NCI-H2029 (cell line): ENCODE results near the gene RRAGD.

Experiments
- DNase-seq: peaks from one replicate; lab custom pipeline; 2025; lab: John Stamatoyannopoulos, UW

Gene RRAGD, protein sequence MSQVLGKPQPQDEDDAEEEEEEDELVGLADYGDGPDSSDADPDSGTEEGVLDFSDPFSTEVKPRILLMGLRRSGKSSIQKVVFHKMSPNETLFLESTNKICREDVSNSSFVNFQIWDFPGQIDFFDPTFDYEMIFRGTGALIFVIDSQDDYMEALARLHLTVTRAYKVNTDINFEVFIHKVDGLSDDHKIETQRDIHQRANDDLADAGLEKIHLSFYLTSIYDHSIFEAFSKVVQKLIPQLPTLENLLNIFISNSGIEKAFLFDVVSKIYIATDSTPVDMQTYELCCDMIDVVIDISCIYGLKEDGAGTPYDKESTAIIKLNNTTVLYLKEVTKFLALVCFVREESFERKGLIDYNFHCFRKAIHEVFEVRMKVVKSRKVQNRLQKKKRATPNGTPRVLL

GRCh38 chr6:89412071-89413005 is at the start of gene RRAGD:
TSS of gene RRAGD (minus strand) at chr6:89412273. CDS start at chr6:89411993, 280 bp downstream.
- DNase-seq = peak; percentile 76

GRCh38 chr6:89460713-89461112 is 48.6 kb upstream of the RRAGD start:
- DNase-seq = no peak

GRCh38 chr6:89459501-89459900 is 47.4 kb upstream of the RRAGD start:
- no peak for DNase-seq

DNA sequence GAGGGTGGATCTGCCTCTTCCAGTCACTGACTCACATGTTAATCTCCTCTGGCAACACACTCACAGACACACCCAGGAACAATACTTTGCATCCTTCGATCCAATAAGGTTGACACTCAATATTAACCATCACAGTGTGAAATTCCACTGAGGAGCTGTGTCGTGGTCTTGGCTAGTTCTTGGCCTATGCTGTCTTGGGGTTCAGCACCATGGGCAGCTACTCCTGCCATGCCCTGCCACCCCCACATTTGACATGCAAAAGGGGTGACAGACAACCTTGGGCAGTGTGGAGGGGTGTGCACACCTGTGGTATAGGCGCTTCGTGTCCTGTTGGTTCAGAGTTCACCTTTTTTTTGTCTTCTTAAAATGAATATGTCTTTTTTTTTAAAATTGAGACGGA is 46.6 kb upstream of the RRAGD start:
- no peak for DNase-seq

GRCh38 chr6:89454300-89454699 is 42.2 kb upstream of the RRAGD start:
- DNase-seq = no peak

DNA sequence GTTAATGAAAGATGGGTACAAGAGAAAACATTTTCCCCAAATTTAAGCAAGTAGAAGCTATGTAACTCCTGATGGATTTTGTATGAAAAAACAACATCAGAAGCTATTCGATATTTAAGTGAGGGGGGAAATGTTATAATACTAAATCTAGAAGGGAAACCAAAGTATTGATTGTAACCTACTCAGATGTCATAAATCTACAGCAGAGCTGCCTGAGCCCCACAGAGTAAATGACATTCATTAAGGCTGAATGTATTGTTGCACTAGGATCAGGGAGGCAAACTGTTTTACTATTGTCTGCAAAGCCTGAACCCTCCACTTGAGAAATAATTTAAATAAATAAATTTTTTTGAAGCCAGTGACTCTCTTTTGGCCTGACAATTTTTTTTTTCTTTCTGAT is 40.2 kb upstream of the RRAGD start:
- DNase-seq = no peak

GRCh38 chr6:89449193-89449592 is 37.1 kb upstream of the RRAGD start:
- no peak for DNase-seq

DNA sequence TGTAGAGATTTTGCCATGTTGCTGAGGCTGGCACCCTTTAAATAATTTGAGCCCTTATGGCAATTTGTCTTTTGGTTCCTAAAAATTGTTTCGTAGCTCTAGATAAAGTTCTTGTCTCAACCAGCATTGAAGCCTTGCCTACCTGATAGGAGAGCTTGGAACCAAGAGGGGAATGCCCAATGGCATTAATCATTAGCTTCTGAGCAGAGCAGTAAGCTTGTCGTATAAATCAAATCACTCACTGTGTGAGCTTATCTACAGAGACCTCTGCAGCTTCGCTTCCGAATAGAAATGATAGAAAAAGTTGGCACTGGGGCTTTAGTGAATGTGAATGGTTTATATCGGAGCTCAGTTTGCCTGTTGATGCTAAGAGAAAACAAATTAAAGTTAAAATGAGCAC is 31.6 kb upstream of the RRAGD start:
- DNase-seq = no peak

GRCh38 chr6:89440200-89440599 is 28.1 kb upstream of the RRAGD start:
- no peak for DNase-seq

DNA sequence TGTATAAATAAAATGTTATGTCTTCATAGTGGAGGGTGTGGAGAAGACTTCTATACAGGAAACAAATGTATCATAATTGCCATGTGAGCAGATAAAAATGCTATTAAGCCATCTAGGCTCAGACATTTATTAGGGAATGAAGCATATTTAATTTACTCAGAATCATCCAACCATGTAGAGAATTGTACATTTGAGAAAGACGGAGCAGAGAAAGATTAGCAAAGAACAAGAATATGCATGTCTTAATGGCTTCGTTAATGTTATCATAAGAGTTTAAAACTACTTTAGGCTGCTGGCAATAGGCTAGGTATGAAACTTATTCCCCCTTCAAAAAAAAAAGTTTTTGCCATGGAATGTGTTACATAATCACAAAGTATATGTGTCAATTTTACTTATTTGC is 26.9 kb upstream of the RRAGD start:
- no peak for DNase-seq

- DNase-seq = no peak
These were observed 26.2 kb upstream of the RRAGD start for GRCh38 chr6:89438248-89438647.

DNA sequence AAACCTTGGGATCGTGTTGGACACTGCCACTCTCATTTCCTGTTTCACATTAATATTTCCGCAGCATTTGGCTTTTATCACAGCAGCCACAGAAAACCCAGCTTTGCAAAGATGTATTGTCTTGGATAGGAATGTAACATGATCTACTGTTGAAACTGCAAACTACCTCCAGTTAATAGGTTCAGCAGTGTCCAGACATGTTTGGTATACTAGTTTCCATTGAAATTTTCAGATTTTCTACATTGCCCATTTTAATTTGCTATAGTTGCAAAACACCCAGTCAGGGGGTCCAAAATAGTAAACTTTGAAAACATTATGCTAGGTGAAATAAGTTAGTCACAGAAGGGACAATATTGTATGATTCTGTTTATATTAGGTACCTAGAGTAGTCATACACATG is 24.2 kb upstream of the RRAGD start:
- DNase-seq = no peak

GRCh38 chr6:89434954-89435353 is 22.9 kb upstream of the RRAGD start:
- DNase-seq = no peak

DNA sequence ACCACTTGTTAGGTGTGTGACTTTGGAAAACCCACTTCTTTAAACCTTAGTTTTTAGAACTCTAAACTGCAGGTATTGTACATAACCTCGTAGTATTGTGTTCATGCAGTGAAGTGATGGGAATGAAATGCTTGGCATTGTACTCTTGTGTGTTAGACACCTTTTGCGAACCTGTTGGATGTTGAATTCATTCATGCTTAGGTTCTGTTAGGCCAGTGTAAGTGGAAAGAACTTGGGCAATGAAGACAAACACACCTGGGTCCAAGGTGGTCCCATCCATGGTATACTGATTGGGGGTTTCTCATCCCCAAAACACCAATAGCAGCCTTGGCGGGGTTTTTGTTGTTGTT is 22.1 kb upstream of the RRAGD start:
- no peak for DNase-seq

DNA sequence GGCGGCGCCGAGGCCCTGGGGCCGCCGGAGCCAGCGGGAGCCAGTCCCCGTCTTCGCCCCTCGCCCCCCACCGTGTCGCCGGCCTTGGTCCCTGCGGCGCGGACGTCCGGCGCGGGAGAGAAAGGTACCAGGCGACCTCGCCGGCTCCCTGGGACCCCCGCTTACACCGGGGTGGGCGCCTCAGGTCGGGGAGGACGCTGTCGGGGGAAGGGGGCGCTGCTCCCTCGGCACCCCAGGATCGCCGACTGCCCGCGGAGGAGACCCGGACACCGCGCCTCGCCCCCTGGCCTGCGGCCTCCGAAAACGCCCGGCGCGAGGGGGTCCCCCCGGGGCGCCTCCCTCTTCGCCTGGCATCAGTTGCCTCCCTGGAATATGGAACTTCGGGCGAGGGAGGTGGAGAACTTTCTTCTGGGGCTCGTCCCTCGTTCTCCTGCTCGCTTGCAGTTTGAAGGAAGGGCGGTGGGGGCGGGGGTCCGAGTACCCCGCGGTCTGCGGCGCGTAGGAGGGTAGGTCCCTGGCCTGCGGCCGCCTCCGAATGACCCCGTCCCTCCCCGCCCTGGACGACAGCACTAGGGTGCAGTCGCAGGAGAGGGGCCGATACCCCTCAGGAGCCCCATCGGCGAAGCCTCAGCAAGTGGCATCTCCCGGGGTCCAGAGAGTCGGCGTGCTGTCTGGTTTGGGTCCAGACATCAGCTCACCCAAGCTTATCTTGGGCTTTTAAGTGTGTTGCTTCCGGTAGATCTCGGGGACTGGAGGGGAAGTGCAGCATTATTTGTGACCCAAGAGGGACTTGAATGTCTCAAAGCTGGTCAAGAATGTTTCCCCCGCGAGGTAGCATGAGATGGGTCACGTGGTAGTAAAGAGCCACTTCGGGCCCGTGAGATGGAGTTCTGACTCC is 21.4 kb upstream of the RRAGD start:
- DNase-seq = peak; percentile 24

GRCh38 chr6:89432875-89433251 is 20.8 kb upstream of the RRAGD start, which contains the start of gene ANKRD6:
TSS of gene ANKRD6 (plus strand) at chr6:89433152. CDS start at chr6:89566977, 133,825 bp downstream.
- peak; percentile 57 for DNase-seq

DNA sequence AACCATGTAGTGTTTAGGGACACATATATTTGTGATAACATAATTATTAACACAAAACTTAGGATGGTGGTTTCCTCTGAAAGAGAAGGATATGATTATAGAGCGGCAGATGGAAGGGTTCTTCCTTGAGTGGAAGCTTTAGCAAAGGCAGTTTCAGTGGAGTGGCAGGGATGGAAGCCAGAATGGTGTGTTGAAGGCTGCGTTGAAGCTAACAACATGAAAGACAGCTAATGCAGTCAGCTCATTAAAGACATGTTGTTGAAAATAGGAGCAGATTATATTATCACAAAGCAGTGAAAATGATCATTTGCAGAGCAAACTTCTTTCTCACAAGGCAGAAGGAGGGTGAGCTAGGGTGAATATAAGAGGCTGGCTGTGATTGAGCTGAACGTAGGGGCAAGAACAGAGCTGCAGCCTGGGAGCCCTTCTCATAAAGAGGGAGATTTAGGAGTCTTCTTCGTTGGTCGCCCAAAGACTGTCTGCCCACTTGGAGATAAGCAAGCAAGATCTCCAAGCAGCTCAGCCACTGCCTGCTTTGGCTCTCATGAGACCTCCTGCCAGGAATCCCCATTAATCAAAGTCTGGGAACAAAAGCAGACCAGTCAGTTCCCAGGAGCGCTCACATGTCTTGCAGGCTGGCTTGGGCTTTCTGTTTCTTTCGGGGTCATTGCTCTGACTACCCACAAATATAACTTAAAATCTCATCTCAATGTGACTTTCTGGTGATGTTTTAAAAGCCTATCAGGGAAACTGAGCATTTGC is 18.3 kb upstream of the RRAGD start:
- DNase-seq = no peak

DNA sequence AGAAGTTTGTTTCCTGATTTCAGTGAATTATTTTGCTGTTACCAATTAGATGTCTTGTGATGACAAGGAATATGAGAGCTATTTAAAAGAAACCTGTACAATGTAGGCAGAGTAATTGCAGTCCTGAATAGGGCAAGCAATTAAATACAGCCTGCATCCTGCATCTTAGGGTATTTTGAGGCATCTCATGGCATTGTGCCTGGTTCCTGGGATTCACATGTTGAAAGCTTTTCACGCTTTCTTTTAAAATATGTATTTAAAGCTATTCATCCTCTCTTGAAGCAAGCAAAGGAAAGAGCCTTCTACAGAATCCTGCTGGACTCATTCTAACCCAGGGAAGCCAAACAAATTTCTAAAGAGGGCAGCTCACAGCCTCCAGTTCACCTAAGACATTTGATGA is 4.7 kb upstream of the RRAGD start:
- no peak for DNase-seq

DNA sequence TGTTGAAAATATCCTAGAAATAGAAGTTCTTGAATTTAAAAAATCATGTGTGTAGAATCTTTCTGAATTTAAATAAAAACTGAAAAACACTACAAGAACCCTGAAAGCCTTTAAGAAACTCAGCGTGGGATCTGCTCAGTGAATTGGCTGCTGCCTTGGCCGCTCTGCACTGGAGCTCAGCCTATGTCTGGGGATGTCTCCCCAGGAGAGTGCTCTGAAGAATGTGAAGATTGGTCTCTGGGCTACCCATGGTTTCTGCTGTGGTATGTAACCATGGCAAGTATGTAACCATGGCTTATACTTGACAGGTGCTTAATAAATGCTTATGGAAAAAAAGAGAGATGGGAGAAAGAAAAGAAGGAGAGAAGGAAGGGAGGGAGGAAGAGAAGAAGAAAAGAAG is 3.1 kb upstream of the RRAGD start:
- DNase-seq = no peak

GRCh38 chr6:89414215-89414614 is 2.1 kb upstream of the RRAGD start:
- DNase-seq = no peak

GRCh38 chr6:89413006-89413400 is 930 bp upstream of the RRAGD start:
- DNase-seq = no peak
